Cardiac ventricle fibroblast (primary cell): ENCODE results near the gene SCIN. TPM values are rescaled to one million over a fixed set of nuclear protein-coding genes. Genes with fewer than 3 reads are reported as not detected.

ENCODE experiments used
- total RNA-seq: library from RNA; depleted of rRNA; stranded (reverse); fragments of >200 nt; gene quantifications from 2 replicates; pipeline ENCODE4 v1.2.3, GENCODE V29; 2015

Gene SCIN
- total RNA-seq, result not detected in 2 replicates

GRCh38 chr7:12570534-12571461 is at the start of gene SCIN:
Gene SCIN (plus strand): TSS chr7:12570720. CDS start chr7:12570787, 67 bp downstream.

DNA sequence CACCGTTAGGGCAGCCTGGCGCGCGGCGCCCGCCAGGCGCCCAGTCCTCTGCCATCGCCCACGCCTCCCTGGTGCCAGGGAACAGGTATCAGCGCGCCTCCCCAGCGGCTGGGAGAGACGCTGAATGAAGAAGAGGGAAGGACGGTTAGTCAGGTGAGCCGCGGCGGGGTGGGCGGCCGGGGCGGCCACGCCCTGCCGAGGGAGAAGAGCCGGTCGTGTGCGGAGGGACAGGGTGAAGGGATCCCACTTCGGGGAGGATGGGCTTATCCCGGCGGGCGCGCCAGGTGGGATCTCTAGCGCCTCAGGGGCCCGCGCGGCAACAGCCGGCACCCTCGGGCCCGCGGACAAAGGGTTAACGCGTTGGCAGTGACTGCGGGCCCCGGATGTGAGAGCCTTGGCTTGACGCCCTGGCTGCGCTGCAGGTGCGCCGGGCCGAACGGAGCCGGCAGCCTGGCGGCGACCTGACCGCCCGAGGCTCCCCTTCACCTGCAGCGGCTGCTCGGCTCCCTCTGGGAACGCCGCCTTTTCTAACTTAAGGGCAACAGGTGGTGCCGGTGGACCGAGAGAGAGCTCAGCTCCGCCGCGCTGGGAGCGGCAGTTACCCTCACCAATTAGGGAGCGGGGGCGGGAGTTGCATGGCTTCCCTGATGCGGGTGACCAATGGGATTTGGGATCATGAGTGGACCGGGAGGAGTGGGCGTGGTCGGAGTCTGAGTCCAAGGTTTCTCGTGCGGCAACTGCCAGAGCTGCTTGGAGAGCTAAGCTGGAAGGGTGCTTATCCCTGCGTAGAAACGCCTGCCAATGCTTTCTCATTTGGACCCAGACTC is 116.6 kb downstream of the SCIN start, which contains the start of gene ARL4A:
TSS of gene ARL4A (plus strand) at position 743 of the 827 bp plus-strand sequence. CDS start 622 bp downstream, outside the sequence.

Other genes with a start within 250 kb of the SCIN start
- gene VWDE, start 166.9 kb upstream of the SCIN start, total RNA-seq, result not detected in 2 replicates
- gene ARL4A, start 116.9 kb downstream of the SCIN start, total RNA-seq, result 9.7 and 14.5 TPM in 2 replicates